ENCODE results near the gene MTHFD1L.

The MTHFD1L gene

GRCh38 chr6:151073146-151073545 is 207.6 kb downstream of the MTHFD1L start:
- ATAC-seq = no peak
- no peak for TF ChIP-seq CREB5 (CRISPR knock-in tag; IDR thresholded peaks at IDR 0.05; ENCODE audit: low read depth)
- TF ChIP-seq TOX (CRISPR knock-in tag; IDR thresholded peaks at IDR 0.05; ENCODE audit: borderline replicate concordance) = no peak
- no peak for TF ChIP-seq ESRRG (CRISPR knock-in tag; IDR thresholded peaks at IDR 0.05)
- no peak for TF ChIP-seq ZFP30 (CRISPR knock-in tag; IDR thresholded peaks at IDR 0.05)
- no peak for TF ChIP-seq TCF4 (CRISPR knock-in tag; IDR thresholded peaks at IDR 0.05; ENCODE audit: borderline replicate concordance)
- no peak for TF ChIP-seq CSRNP3 (CRISPR knock-in tag; IDR thresholded peaks at IDR 0.05)
- TF ChIP-seq ZFP3 (CRISPR knock-in tag; IDR thresholded peaks at IDR 0.05) = no peak
- TF ChIP-seq CSDC2 (CRISPR knock-in tag; IDR thresholded peaks at IDR 0.05) = no peak
- TF ChIP-seq BACH2 (CRISPR knock-in tag; IDR thresholded peaks at IDR 0.05; ENCODE audit: borderline replicate concordance) = no peak
- no peak for TF ChIP-seq POU6F1 (CRISPR knock-in tag; IDR thresholded peaks at IDR 0.05; ENCODE audit: borderline replicate concordance, low read depth)
- no peak for TF ChIP-seq ZNF70 (CRISPR knock-in tag; IDR thresholded peaks at IDR 0.05)
- no peak for TF ChIP-seq ZNF8 (CRISPR knock-in tag; IDR thresholded peaks at IDR 0.05)
- no peak for TF ChIP-seq TSHZ2 (CRISPR knock-in tag; IDR thresholded peaks at IDR 0.05)
- no peak for TF ChIP-seq ZNF565 (CRISPR knock-in tag; conservative IDR thresholded peaks at IDR 0.05; ENCODE audit: low read depth)
- no peak for TF ChIP-seq PATZ1 (CRISPR knock-in tag; IDR thresholded peaks at IDR 0.05; ENCODE audit: borderline replicate concordance)
- TF ChIP-seq ISL1 (CRISPR knock-in tag; IDR thresholded peaks at IDR 0.05) = no peak
- TF ChIP-seq ZC3H10 (CRISPR knock-in tag; IDR thresholded peaks at IDR 0.05) = no peak
- TF ChIP-seq GLIS3 (CRISPR knock-in tag; IDR thresholded peaks at IDR 0.05) = no peak
- TF ChIP-seq RARB (CRISPR knock-in tag; IDR thresholded peaks at IDR 0.05) = no peak

- no peak for ATAC-seq
- no peak for TF ChIP-seq OSR1 (CRISPR knock-in tag; IDR thresholded peaks at IDR 0.05)
These were observed 208.2 kb downstream of the MTHFD1L start for GRCh38 chr6:151073701-151074100.

- no peak for TF ChIP-seq TOX (CRISPR knock-in tag; IDR thresholded peaks at IDR 0.05; ENCODE audit: borderline replicate concordance)
- no peak for TF ChIP-seq SNAI2 (CRISPR knock-in tag; IDR thresholded peaks at IDR 0.05)
- TF ChIP-seq ARNTL (CRISPR knock-in tag; IDR thresholded peaks at IDR 0.05; ENCODE audit: borderline replicate concordance, low read depth) = no peak
- no peak for TF ChIP-seq OSR1 (CRISPR knock-in tag; IDR thresholded peaks at IDR 0.05)
- no peak for ATAC-seq
These were observed 209.5 kb downstream of the MTHFD1L start for GRCh38 chr6:151075005-151075404.

All from SK-N-SH treated with all-trans-retinoic acid at 6 μM for 48 hours (cell line).